NCI-H187 treated with DMSO at 0.1 percent for 48 hours (cell line): Measurements from ENCODE around the gene CDSN.

Experiments used
- DNase-seq: peaks from one replicate; lab custom pipeline; 2025; lab: John Stamatoyannopoulos, UW

The CDSN gene

DNA sequence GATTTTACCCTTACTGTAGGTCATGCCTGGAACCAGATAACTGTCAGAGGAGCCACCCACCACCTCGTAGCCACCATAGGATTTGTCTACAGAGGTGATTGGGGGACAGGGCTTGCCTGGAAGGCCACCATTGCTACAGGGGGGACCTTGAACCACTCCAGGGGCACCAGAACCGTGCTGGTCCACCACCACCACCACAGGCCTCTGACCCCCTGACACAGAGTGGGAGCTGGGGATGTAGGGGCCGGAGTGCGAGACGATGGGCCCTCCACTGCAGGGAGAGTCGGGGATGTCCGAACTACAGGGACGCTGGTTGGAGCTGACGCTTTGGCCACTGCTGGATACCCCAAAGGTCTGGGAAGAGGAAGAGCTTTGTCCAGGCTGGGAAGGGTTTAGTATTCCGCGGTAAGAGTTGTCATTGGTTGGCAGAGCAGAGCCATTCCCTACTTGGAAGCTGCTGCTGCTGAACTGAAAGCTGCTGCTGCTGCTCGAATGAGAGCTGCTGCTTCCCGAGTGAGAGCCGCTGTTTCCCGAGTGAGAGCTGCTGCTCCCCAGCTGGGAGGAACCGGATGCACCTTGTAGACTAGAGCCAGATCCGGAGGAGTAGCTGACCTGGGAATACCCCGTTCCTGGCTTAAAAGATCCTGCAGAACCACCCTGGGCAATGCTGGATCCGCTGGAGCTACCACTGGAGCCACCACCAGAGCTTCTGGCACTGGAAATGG lies 3.4 kb downstream of the CDSN start:
- no peak for DNase-seq

DNA sequence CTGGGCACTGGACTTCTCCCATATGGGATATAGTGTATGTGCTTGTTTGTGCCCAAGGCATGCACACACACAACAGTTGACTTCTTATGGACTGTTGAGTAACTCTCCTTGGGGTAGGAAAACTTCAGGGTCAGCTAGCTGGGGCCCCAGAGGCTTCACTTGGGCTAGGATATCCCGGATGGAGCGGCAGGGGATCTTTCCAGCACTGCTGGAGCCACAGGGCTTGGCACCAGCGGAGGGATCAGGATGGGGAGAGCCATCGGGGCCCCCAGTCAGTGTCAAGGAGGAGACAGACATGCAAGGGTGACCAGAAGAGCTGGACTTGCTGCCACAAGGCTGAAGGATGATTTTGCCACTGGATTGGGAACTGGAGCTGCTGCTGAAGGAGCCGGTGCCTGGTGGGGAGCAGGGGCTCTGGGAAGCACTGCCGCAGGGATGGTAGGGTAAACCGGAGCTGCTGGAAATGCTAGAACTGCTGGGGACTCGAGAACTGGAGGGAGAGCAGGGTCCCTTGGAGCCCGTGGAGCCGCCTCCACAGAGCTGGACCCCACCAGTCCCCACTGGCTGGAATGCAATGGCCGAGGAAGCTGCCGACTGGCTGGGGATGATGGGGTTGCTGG lies 4.2 kb downstream of the CDSN start:
- no peak for DNase-seq

DNA sequence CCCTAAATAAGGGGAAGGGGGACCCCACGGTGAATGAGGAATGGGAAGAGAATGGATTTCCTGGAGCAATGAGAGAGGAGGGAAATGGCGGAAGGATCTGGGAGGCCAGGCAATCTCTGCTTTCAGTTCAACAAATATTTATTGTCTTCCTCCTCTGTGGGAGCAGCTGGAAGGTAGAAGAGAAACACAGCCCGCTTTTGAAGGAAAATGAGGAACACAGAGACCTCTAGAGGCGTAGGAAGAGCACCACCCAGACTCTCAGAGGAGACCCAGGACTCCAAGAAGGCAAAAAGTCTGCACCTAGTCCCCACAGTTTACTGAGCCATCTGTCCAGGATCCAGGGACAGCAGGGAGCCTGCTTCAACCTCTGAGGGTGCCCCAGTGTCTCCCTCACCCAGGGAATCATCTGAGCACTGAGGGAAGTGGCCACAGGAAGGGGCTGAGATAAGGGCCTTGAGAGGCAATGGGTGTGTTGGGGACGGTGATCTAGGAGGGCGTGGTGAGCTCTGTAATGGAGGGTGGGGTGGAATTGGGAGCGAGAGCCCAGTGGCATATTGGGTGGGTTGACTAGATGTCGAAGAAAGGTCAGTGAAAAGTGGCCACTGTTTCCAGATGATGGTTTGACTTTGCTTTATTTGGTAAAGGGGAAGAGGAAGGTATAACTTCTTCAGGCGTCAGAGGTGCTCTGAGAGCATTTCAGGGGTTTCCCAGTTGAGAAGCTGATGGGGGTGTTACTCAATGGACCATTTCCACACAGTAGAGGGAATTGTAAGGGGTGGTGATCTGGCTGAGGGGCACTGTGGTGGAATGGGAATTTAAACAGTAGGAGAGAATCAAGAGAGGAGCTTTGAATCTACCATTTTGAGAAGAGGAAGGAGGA lies 5.0 kb downstream of the CDSN start:
- DNase-seq = no peak

DNA sequence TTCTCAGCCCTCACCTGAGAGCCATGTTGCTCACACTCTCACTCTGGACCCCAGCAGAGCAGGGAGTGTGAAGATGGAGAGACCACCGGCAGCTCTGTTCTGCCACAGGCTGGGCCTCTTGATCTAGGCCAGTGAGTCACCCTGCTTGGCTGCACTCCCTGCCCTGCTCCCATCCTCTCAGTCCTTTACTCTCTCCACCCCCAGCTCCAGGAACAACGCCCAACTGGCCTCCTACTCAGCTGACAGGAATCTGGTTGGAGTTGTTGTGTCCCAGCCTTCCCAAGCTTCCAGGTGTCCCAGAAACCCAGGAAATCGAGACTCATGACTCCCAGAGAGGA lies 5.7 kb downstream of the CDSN start, which contains the start of gene PSORS1C1:
Gene PSORS1C1, plus strand, starts transcription at position 260 of the 338 bp plus-strand sequence. CDS start 14,833 bp downstream, outside the sequence.
- no peak for DNase-seq

DNA sequence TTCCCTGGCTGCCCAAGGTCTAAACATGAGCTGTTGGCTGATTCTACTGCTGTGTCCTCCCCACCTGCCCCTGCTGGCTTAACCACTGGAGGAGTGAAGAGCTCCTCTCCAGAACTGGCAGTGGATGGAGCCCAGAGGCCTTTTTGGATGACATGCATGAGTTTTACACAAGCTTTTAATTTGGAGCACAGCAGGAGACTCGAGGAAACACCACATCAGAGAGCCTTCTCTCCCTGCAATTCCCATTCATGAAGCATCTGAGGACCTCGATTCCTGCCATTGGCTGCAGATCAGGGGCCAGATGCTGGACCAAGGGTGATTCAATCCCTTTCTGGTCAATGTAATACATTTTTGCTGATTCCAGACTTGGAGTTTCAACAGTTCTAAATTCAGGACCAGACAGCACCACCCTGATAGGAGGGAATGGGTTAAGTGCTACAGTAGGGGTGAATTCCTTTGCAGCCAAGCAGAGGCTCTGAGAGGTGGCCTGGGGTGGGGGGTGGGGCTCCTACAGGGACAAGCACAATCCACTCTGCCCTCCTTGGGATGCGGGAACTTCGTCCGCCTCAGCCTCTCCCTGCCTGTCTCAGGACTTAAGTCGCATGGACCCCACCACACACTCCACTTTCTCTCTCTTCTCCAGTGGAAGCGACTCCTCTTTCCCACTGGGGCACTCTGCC lies 6.2 kb downstream of the CDSN start:
- no peak for DNase-seq

DNA sequence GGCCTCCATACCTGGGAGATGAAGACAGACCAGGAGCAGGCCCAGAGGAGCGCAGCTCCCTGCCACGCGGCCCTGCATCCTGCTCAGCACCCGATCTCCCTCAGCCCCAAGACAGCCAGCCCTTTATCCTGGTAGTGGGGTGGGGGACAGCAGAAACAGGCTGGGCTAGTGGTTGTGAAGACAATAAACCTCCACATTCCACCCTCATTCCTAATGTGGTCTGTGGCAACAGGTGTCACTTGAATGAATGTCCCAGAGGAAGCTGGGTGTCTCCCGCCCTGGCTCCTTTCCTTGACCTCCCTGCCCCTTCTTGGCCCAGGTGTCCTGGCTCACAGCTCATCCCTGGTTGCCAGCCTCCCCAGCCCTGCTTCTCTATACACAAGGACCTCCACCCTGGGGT lies 7.8 kb downstream of the CDSN start, which contains the start of gene C6orf15:
Gene C6orf15, minus strand, starts transcription at position 98 of the 400 bp plus-strand sequence. Its CDS starts 20 bp downstream, at position 78.
- no peak for DNase-seq

DNA sequence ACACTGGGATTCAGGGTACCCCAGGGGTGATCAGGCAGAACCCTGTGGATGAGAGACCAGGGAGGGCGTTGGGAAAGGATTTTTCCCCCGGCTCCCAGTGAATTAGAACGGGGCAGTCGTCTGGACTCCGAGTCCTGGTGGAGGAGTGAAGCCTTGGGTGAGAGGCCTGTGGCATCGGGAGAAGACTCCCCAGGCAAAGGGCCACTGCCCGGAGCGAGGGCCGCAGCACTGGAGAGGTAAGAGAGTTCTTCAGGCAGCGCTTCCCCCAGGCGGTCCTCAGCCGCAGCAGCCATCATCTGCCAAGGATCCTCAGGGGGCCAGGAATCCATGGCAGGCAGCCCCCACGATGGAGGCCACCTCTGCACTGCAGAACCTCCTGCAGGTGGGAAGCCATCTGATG lies 8.5 kb downstream of the CDSN start:
- no peak for DNase-seq

DNA sequence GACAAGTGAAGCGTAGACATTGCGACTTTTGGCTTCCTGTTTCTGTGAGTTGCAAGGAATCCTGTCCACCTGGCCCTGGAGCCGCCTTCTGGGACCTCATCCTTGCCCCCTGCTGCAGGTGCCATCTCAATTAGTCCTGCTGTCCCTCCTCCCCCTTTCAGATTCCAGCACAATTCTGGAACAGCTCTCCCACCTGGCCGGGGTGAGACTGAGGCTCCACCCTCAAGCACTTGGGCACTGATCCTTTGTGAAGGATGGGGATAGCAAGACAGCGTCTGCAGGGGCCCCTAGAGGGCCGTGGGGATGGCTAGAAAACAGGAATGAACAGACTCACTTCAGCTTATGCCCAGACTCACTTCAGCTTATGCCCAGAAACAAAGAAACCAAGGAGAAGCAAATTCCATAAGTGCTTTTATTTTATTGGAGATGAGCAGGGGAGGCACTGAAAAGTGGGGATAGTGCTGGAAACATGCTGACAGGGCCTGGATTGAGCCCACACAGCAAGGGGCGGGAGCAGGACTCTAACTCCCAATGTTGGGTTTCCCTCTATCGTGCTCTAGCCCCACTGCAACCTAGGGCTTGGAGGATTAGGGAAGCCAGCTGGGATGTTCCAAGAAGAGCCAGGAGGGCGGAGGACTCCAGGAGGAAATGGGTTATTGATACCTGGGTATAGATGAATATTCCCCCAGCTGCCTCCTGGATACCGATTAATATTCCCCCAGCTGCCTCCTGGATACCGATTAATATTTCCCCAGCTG lies 9.2 kb downstream of the CDSN start:
- DNase-seq = no peak

DNA sequence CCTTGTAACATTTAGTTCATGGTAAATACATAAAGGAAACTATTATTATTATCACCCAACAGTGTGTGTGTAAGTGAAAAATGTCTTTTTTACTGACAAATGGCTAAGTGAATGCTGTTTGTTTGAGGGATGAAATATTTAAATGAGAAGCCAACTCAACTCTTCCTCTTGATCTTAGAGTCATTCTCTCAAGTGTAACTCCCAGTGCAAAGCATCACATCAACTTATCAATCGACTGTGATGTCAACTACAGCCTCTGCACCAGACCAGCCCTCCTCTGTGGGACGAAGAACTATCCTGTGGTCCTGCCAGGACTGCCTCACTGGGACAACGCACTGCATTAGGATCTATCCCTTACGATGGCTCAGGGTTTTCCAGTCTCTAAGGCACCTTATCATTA lies 13.2 kb downstream of the CDSN start:
- DNase-seq = no peak

DNA sequence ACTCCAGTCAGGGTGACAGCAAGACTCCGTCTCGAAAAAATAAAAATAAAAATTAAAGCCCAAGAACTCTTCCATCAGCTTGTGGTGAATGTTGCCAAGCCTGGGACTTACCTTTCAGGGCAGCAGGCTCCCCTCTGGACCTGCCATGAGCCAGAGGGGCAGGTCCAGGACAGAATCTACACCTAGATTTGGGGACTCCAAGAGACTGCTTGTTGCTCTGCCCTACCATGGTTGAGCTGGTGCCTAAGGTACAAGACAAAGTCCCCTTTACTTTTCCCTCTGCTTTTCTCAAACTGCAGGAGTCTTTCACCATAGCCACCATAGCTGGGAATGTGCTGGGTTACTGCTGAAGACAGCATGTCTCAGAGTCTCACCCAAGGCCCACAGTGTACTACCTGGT lies 17.1 kb downstream of the CDSN start:
- no peak for DNase-seq

DNA sequence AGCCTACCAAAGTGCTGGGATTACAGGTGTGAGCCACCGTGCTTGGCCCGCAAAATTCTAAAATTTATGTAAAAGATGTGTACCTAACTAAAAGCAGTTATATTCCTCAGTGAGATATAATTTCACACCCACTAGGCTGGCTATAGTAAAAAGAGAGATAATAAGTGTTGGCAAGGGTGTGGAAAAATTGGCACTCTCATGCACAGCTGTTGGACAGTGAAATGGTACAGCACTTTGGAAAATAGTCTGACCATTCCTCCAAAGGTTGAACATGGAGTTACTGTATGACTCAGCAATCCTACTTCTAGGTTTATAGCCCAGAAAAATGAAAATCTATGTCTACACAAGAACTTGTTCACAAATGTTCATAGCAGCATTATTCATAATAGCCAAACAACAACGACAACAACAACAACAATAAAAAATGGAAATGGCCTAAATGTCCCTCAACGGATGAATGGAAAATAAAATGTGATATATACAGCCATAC lies 21.8 kb downstream of the CDSN start:
- DNase-seq = no peak

DNA sequence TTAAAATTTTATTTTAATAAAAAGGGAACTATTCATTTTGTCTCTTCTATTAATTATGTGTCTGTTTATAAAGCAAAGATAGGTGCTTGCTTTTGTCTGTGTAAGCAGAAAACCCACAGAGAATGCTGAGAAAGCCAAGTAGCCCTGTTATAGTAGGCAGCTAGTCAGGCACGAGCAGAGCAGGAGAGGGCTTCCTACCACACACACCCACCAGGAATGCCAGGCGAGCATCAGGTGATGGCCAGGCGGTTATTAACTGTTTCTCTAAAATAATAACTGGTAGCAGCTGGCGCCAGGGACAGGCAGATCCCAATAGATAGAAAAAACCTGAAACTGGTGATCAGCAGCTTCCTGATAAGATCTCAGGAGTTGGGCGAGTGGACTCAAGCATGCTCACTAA lies 23.6 kb downstream of the CDSN start:
- DNase-seq = no peak

DNA sequence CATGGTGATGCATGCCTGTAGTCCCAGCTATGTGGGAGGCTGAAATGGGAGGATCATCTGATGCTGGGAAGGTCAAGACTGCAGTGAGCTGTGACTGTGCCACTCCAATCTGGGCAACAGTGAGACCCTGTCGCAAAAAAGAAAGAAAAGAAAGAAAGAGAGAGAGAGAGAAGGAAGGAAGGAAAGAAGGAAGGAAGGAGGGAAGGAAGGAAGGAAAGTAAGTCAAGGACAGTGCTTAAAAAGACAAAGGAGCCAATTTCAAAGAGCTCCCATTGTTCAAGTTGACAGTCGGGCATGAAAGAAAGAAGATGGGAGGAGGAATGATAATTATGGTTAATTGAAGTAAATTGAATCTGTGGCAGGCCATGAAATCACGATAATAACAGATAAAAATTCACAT lies 24.0 kb downstream of the CDSN start:
- no peak for DNase-seq

DNA sequence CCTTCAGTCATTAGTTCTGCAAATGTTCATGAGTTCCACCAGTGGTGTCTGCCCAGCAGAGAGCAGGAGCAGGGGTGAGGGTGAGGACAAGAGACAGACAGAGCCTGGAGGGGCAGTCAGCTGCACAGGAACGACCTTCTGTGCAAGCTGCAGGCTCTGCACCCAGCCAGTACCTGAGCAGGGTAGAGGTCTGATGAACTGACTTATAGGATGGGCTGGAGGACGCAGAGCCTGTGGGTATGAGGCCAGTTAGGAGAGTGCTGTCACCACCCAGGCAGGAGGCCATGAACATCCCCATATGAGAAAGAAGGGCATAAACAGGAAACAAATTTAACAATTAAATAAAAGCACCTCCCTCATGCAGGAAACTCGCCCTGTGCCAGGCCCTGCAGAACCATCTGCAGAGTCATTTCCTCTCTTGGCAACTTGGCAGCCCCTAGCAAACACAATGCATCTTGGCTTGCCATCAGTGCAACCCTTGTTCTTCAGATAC lies 25.8 kb downstream of the CDSN start:
- no peak for DNase-seq

DNA sequence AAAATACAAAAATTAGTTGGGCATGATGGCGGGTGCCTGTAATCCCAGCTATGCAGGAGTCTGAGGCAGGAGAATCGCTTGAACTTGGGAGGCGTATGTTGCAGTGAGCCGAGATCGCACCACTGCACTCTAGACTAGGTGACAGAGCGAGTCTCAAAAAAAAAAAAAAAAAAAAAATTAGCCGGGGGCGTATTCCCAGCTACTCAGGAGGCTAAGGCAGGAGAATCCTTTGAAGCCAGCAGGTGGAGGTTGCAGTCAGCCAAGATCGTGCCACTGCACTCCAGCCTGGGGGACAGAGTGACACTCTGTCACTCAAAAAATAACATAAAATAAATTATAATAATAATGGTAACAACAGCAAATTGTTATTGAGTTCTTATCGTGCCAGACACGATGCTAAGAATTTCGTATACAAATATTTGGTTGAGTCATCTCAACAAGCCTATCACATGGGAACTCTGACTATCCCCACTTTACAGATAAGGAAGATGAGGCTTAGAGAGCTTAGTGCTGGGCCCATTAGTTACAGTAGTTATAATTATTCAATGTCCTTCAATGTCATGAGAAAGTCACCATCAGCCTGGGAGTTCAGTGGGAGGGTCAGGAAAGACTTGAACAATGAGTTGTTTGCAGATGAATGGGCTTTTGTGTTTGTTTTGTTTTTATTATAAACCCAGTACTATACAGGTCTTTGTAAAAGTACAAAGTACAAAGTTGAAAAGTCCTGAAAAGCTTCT lies 27.3 kb downstream of the CDSN start:
- no peak for DNase-seq

DNA sequence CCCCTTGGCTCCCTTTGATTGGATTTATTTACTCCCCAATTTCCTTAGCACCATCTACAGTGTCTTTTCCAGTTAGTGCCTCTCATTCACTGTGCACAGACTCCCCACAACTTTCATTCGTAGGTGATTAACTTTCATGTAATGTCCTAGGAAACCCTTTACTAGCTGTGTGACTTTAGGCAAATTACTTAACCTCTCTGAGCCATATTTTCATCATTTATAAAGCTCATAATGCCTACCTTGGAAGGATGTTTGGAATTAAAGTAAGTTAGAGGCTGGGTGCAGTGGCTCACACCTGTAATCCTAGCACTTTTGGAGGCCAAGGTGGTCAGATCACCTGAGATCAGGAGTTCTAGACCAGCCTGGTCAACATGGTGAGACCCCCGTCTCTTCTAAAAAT lies 28.0 kb downstream of the CDSN start:
- no peak for DNase-seq

DNA sequence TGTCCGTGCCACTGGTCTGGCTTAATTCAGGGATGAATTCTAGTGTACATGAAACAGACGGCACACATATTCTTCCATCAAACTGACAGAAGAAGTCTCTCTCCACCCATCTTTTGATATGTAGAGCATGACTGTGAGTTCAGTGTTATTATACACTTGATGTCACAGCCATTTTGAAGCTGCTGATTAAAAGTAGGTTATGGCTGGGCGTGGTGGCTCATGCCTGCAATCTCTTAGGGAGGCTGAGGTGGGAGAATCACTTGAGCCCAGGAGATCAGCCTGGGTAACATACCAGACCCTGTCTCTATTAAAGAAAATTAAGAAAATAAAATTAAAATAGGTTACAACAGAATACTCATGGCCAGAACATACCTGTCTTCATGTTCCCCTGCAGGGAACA lies 28.6 kb downstream of the CDSN start:
- DNase-seq = no peak

DNA sequence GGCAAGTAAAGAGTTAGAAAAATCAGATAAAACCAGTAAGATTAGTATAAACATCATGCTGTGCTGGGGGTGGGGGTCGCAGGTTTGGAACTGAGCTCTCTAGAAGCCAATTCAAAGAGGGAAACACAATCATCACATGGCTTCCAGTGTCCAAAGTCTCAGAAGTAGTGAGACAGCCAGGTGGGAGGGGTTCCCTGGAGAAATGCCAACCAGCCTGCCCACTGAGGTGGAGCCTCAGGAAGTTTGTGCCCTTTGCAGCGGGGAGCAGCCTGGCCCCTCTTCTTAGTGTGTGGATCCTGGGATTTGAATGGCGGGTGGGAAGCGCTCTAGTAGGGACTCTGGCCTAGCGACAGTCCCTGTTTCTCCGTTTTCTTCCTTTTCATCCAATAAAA lies 29.3 kb downstream of the CDSN start:
- no peak for DNase-seq

DNA sequence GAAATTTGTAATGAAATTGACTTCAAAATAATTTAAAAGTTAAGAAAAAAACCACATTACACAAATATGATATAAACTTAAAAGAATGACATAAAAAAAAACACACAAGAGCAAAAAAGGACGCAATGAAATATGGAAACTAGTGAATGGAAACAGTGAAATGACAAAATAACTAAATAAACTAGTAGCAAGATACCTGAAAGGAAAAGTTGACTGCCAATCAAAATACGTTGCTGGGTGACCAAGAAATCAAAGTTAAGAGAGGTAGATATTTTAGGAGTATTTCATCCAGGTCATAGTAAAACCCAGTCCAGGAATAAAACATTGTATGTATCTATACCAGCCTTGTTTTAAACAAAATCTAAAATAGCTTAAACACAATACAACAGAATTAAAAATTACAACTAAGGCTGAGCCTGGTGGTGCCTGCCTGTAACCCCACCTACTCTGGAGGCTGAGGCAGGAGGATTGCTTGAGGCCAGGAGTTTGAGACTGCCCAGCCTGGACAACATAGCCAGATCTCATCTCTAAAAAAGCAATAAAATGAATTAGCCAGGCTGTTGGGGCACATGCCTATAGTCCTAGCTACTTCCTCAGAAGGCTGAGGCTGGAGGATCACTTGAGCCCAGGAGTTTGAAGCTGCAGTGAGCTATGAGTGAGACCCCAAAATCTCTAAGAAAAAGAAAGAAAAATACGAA lies 29.8 kb downstream of the CDSN start:
- DNase-seq = no peak
